Activated CD4-positive, alpha-beta T cell treated with anti-CD3 and anti-CD28 coated beads for 1 hour (primary cell): Measurements from ENCODE around the gene OR2V2.
"Not testable (repeated sequence)": the region's sequence is repeated elsewhere in the genome, so short reads cannot be mapped to it uniquely, and the experiment has no call there.

Experiments
- DNase-seq: peaks from one replicate; pipeline ENCODE4 v3.0.0-alpha.2; 2020

The OR2V2 gene

DNA sequence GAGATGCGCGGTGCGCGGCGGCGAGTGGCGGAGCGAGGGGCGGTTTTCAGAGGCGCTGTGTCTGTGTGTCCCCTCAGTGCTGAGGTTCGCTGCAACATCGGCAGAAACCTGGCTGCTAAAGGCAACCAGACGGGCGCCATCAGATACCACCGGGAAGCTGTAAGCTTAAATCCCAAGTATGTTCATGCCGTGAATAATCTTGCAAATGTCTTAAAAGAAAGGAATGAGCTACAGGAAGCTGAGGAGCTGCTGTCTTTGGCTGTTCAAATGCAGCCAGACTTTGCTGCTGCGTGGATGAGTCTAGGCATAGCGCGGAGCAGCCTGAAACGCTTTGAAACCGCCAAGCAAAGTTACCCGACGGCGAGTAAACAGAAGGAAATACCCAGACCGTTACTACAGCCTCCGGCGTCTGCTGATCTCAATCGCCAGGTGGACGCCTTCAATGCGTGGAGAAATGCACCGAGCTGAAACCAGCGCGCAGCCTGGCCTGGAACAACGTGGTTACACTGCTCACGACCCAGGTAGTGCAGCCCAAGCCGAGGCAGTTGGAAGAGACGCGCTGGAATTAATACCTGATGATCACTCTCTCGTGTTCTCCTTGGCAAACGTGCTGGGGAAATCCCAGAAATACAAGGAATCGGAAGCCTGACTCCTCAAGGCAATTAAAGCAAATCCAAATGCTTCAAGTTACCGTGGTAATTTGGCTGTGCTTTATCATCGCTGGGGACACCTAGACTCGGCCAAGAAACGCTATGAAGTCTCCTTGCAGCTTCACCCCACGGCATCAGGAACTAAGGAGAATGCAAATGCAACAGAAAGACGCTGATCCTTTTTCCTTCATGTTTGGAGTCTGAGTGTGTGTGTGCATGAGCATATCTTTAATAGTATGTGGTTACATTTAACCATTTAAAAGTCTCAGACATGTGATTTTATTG, 32.3 kb upstream of the OR2V2 start:
- no peak for DNase-seq

DNA sequence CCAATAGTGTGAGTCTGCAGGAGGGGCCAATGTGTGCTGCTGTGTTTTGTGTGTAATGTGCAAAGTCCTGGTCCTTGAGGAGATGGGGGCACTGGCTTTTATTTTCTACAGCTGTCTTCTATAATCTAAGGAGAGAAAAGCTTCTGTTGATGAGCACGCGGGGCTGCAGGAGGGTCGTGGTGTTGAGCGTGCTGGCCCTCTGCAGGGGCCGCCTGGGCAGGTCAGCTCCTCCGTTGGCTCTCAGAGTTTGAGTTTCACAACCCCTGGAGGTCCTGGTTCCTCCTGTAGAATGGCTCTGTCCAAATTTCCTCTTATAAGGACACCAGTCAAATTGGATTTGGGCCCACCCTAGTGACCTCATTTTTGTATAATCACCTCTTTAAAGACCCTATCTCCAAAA, 29.0 kb upstream of the OR2V2 start:
- DNase-seq: no peak

DNA sequence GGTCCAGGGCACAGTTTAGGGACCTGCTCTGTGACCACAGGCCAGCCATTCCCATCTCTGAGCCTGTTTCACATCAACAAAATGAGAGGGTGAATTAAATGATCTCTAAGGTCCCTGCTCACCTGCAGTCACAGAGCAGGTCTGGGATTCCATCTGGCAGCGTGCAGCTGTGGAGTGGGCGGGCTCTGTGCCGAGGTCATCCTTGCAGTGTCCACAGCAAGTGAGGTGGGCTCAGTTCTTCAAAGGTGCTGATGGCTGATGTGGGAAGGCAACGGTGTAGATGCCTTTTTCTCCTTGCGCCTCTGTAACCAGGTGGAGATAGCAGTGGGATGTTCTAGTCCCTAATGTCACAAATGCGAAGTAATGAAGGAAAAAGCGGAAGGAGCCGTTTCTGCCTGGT, 28.3 kb upstream of the OR2V2 start:
- no peak for DNase-seq

DNA sequence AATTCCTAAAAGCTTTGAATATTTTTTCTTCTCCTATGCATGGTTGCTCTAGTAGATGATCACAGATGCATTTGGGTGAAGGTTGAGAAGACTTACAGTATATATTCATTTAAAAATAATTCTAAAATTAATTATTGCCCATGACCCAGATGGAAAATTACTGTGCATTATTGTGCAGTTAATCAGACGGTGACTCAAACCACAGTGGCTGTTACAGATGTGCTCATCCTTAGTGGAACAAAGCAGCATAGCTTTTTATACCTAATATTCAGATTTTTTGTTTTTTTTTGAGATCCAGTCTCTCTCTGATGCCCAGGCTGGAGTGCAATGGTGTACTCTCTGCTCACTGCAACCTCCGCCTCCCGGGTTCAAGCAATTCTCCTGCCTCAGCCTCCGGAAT, 27.1 kb upstream of the OR2V2 start:
- no peak for DNase-seq

DNA sequence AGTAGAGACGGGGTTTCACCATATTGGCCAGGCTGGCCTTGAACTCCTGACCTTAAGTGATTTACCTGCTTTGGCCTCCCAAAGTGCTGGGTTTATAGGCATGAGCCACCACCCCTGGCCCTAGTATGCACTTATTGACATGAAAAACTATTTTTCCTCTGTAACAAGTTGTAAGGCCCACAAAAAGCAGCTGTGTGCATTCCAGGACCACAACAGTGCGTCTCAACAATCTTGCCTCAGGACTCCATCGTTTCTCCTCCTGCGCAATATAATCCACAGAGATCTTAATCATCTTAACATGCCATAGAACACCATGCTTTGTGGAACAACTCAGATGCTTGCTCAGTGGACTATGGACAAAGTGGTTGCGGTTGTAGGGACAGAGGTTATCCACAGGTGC, 26.6 kb upstream of the OR2V2 start:
- no peak for DNase-seq

DNA sequence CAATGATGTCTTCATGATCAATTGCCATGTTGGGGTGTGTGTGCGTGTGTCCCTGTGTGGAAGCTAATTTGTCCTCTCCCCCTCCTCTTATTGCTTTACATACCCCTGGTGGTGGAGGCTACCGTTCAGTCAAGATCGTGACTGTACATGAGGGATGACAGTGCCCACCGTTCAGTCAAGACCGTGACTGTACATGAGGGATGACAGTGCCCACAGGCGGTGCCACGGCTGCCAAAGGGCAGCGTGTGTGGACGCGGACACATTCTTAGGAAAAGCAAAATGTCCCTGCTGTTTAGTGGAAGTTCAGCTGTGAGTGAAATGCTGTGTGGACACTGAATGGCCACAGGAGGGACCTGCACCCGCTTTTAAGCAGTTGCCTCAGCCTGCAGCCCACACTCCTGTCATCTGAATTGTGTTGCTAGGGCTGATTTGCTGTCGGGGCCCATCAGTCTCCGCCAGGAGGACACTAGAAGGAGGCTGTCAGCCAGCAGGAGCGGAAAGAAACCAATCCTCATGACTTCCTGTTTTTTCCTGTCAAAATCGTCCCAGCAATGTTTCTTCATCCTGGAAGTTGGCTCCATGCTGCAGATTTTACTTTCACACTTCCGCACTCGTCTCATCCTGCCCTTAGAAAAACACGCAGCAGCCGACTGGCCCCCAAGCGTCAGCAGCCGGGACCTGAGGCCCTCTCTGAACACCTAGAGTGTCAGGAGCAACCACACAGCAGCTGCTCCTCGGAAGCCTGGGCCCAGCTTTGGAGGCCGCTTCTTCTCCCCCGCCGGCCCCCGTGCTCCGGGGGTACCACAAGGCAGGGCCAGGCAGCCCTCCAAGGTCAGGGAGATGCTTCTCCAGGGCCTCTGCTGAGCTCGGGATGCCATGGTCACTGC, 25.5 kb upstream of the OR2V2 start:
- no peak for DNase-seq

DNA sequence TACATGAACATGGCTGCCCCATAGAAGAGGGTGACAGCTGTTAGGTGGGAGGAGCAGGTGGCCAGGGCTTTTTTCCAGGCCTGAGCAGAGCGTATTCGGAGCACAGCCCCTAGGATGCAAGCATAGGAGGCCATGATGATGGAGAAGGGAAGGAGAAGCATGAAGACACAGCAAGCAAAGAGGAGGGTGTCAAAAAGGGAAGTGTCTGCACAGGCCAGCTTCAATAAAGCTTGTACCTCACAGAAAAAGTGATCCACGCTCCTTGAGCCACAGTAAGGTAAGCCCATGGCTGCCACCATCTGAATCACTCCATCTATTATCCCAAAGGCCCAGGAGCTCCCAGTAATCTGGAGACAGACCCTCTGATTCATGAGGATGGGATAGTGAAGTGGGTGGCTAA, 22.9 kb upstream of the OR2V2 start:
- no peak for DNase-seq

DNA sequence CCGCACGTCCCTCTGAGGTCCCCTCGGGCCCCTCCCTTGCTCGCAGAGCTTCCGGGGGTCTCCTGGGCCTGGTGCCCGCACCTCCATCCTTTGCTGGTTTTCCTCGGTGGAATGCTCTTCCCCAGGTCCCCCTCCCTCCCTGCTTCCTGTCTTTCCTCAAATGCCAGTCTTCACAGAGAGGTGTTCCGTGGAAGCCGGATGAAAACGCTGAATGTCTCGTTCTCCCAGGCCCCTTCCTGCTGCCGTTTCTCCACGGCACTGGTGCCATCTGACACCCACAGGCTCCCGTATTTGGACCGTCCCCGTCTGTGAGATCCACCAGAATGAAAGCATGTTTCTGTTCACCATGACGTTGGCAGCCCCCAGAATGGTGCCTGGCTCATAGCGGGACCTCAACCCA, 20.5 kb upstream of the OR2V2 start:
- no peak for DNase-seq

DNA sequence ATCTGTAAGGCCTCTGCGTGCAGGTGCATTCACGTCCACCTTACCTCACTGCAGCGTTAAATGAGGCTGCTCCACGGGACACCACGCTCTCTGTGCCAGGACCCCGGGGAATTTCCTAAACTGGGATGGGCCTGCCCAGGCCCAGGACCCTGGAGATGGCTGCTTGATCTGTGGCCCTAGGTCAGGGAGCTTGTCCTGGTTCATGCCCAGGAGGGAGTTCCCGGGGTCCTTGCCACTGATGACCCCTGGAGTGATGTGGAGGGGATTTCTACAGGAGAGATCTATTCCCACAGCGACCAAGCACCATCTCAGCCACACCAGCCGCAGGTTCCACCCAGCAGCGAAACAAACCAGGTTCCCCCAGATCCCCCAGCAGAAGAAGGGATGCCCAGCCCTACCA, 19.9 kb upstream of the OR2V2 start:
- no peak for DNase-seq

DNA sequence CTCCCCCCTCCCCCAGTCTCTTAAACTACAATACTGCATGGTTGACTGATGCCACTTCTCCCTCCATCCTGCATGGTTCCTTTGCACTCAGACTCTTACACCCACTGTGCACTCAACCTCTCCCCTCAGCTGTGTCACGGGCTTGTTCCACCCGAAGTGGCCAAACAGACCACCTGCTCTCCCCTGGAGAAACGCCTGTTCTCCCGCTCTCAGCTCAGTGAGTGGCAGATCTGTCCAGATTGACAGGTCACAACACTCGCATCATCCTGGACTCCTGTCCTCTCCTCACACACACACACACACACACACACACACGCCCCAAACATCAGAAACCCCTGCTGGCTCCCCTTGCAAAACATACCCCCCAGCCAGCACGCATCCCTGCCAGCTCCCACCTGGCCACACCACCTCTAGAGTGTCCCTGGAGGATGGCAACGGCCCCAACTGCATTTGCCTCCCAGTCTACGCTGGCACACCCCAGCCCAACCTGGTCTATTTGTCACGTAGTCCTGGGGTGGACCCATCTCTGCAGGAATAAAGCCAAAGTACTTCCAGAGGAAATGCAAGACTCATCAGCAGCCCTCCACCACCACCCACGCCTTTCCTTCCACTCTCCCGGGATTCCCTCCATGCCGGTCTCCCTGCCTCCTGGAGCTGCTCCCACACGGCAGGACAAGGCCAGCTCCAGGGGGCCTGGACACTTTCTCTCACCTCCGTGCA, 19.3 kb upstream of the OR2V2 start:
- DNase-seq: no peak

DNA sequence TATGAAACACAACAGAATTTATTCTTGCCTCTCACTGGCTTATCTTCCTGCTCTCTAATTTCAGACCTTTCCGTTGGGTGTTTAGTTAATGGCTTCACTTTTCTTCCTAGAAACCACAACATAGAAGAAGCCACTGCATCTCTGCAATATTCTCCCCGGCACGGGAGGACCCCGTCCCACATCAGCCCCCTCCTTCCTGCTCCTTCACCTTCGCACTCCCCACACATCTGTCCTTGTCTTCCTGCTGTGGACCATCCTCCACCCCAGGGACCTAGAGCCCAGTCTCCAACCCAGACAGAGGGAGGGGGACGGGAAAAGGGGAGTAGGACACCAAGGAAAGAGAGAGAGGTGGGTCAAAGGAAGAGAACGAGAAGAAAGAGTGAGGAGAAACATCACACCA, 17.8 kb upstream of the OR2V2 start:
- DNase-seq: no peak

DNA sequence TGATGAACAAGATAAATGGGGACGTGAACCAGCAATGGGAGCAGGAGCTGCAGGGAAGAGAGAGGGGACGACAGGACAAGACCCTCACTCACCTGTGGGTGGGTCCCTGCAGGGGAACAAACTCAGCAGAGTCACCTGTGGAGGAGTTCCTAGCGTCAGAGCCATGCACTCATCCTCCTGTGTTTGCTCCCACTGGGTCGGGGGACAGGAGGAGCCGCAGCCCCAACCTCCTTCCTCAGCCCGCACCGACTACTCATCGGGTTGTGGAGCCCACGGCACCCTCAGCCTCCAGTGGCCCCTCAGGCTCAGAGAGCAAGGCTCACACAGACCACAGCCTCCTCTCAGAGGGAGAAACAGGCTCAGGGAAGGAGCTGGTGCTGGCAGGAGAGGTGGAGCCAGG, 17.3 kb upstream of the OR2V2 start:
- not testable (repeated sequence) for DNase-seq

DNA sequence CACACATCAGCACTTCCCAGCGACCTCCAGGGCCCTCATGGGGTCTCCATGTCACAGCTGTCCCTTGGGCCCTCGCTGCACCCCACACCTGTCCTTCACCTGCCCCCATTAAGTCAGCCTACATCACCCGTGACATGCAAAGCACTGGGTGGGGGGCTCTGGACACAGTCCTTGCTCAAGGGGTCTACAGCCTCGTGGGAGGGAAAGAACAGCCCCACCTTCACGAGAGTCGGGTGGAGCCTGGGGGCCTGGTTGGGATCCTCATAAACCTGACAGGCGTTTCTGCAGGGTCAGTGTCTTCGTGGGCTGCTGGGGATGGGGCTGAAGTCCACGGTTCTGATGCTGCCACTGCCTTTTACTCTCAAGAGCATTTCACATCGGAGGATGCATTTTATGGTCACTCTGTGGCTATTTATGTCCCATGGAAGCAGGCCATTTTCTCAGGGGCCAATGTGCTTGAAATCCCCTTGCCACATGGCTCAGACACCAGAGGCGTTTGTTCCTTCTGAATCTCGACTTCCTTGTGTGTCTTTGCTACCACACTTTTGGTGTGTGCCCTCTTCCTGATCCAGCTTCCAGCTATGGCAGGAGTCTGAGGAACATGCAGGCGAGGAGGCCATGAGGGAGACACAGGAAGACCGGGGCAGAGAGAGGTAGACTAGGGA, 16.4 kb upstream of the OR2V2 start, which contains the start of gene OR2V1:
Gene OR2V1, minus strand, starts transcription at position 338 of the 665 bp plus-strand sequence. CDS start 5,865 bp downstream, outside the sequence.
- no peak for DNase-seq

DNA sequence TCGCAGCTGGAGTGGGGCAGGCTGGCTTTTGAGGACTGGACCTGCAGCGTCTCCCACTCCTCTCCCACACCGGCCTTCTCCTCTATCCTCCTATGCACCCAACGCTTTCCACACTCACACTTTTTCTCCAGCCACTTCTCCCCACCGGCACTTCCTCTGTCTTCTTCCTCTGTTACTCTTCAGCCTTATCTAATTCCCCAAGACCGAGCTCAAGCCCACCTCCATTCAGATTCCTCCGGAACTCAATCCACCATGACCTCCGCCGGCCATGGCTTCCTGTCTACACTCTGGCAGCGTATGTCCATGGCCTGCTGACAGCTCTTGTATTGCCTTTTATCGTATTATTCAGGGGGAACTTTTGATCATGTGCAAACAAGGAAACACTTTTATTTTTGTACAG, 15.9 kb upstream of the OR2V2 start:
- no peak for DNase-seq

DNA sequence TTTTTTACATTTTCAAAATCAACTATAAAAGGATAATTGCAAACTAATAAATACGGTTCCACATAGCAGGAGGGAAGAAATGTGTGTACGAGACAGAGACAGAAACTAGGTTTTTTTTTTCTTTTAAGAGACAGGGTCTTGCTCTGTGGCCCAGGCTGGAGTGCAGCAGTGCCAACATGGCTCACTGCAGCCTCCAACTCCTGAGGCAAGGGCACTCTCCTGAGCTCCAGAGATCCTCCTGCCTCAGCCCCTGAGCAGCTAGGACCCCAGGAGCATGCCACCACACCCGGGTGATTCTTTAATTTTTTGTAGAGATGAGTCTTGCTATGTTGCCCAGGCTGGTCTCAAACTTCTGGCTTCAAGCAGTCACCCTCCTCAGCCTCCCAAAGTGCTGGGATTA, 14.3 kb upstream of the OR2V2 start:
- no peak for DNase-seq

DNA sequence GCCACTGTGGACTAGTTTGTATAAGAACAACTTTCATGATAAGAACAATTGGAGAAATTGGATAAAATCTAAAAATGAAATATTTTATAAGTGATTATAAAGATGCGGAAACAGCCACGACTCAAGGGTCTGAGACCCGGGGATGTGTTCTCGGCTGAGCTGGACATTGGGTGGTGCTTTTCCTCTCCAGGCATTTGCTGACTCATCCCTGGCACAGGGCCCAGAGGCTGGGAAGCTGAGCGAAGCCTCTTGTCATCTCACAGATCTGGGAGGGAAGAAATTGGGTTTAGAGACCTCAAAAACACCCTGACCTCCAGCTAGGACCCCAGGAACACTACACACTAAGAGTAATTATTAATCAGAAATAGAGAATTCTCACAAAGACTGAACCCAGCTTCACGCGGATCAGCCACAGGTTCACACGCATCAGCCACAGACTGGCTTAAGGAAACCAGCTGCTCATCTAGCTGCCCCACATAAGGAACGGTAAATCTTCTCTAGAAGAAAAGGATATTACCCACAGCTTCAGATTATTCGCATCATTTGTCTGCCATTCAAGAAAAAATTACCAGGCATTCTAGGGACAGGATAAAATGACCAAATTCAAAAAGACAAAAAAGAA, 13.7 kb upstream of the OR2V2 start:
- DNase-seq: no peak

DNA sequence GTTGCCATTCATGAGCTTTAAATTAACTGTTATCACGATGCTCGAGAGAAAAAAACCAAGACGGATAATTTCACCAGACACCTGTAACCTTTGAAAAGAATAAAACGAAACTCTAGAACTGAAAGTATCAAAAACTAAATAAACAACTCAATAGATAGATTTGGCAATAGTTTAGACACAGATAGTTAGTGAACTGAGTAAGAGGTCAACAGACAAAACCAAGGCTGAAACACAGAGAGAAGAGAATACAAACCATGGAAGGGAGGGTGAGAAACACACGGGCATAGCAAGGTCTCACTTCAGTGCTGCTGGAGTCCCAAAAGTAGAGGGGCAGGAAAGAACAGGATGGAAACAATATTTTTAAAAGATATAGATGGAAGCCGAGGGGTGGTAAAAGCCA, 13.1 kb upstream of the OR2V2 start:
- DNase-seq: no peak

DNA sequence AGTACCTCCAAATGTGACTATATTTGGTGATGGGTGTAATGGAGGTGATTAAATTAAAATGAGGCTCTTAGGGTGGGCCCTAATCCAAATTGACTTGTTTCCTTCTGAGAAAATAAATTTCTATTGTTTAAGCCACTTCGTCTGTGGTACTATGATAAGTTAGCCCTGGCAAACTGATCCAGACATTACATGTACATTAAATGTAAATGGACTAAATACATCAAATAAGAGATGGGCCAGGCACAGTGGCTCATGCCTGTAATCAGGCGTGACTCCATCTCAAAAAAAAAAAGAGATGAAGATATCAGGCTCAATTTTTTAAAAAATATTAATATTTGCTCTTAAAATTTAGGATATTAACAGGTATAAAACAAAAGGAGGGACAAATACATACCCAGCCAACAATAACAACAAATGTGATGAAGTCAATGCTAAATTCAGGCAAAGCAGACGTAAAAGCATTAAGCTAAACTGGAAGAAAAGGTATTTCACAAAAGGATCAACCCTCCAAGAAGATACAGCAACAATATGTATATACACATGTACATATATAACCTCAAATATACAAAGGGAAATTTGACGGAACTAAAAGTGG, 10.9 kb upstream of the OR2V2 start:
- DNase-seq: no peak

DNA sequence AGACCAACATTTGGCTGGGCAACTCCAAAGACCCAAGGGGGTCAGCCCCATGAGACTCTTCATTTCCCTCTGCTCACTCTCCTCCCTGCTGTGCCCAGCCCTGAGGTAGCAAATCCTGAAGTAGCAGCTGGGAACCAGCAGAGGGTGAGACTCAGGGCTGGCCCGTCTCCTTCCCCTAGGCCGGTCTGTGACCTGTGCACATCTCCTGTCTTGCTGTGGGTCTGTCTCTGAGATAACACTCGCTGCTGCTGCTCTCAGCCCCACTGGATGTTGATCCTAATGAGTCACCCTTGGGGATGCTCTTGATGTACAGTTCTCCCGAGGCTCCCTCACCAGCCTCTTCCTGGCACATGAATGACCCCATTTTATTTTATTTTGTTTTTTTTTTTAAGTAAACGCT, 9.1 kb upstream of the OR2V2 start:
- DNase-seq: no peak

DNA sequence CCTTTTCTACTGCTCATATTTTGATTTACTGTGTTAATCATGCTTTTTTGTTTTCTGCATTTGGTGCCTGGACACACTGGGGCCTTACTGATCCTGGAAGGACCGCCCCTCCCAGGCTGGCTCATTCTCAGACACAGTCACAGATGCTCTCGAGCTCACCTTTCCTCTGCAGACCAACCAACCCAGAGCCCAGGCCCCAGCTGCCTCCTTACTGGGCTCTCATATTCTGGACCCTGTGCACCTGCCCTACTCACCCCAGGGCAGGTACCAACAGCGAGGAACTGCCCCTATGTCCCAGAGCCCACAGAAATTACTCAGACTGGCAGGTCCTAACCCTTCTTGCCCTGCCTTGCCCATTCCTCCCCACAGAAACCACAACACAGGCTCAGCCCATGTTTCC, 6.6 kb upstream of the OR2V2 start:
- no peak for DNase-seq

DNA sequence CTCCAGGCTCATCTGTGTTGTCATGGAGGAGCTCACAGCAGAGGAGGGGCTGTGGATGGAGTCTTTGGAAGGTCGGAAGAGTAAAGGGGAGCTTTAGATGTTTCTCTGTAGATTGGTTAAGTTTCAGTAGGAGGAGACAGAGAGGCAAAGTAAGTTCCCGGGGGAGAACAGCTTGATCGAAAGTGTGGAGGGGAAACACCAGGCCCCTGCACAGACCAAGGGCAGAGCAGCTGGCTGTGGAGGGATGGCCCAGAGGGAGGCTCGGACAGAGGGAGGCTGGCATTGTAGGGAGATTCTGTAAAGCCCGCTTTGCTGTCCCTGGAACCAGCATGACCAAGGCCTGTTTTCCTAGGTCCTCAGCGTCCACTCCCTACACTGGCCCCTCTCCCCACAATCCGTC, 5.3 kb upstream of the OR2V2 start:
- DNase-seq: no peak

DNA sequence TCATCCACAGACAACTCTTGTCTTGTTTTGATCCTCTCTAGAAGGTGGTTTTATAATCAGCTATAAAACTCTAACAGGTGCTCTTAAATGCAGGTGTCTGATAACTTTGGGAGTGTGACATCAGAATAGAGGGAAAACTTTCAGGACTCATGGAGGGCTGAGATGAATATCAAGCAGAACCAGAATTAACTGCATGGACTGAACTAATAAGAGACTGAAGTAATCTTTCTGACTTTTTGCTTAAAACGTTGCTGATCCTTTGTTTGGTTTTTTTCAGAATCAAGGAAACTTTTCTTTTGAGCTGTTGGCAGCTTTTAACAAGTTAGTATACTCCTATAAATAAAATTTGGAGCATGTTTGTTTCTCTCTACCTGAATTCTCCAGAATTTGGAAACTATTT, 2.3 kb upstream of the OR2V2 start:
- no peak for DNase-seq
